Peyer's patch (tissue), 4 donors: Measurements from ENCODE around the gene PLCH2. TPM values are rescaled to one million over a fixed set of nuclear protein-coding genes. Genes with fewer than 3 reads are reported as not detected.
A peak's percentile ranks its signal among the peaks of the same experiment; 100 is the strongest.

Experiments used
- DNase-seq, 3 donors: peaks; one replicate each; pipeline ENCODE4 v3.0.0-alpha.2; 2017 to 2019
- H3K27ac ChIP-seq, 4 donors: fragments of 200-600 bp; sonication (generic); one replicate each; pipeline ENCODE4 v1.5.1; 2016 to 2019
- H3K27me3 ChIP-seq, 2 donors: fragments of 200-600 bp; sonication (generic); one replicate each; pipeline ENCODE4 v1.5.1; 2019
- H3K36me3 ChIP-seq, 3 donors: fragments of 200-600 bp; sonication (generic); one replicate each; pipeline ENCODE4 v1.5.1; 2016 to 2019
- H3K4me1 ChIP-seq, 4 donors: fragments of 200-600 bp; sonication (generic); one replicate each; pipeline ENCODE4 v1.5.1; 2016 to 2019
- H3K4me3 ChIP-seq, 4 donors: fragments of 200-600 bp; sonication (generic); 1 replicate in 3 of 4; 2 replicates in 1 of 4; pipeline ENCODE4 v1.5.1; 2016 to 2019; ENCODE audit warnings: mild to moderate bottlenecking in 1 of 4
- H3K9me3 ChIP-seq, 4 donors: fragments of 200-600 bp; sonication (generic); one replicate each; pipeline ENCODE4 v1.5.1; 2016 to 2019; ENCODE audit warnings: mild to moderate bottlenecking in 1 of 4
- POLR2A ChIP-seq, 2 donors: fragments of 450-650 bp; IDR thresholded peaks; one replicate each; pipeline ENCODE4 v1.5.1; 2017; ENCODE audit warnings: antibody characterized with exemption in 2 of 2, mild to moderate bottlenecking in 2 of 2, moderate library complexity in 2 of 2
- total RNA-seq, 4 donors: library from RNA; depleted of rRNA; stranded (reverse); fragments of >200 nt; gene quantifications; one replicate each; pipeline ENCODE4 v1.1.0, GENCODE V29; 2016
- TF ChIP-seq, protein P1 (sequence below), 6 experiments: fragments of 450-650 bp in 4 of 6; fragments of 200-600 bp in 2 of 6; sonication (generic) in 1 of 6; IDR thresholded peaks; one replicate each; pipeline ENCODE4 v1.5.1; 2017 to 2019; ENCODE audit warnings: antibody characterized with exemption in 6 of 6, mild to moderate bottlenecking in 3 of 6, moderate library complexity in 1 of 6

Gene PLCH2
- total RNA-seq, 4 donors from 2014 or later = 2.5 to 18.3 (median 7.8) TPM

DNA sequence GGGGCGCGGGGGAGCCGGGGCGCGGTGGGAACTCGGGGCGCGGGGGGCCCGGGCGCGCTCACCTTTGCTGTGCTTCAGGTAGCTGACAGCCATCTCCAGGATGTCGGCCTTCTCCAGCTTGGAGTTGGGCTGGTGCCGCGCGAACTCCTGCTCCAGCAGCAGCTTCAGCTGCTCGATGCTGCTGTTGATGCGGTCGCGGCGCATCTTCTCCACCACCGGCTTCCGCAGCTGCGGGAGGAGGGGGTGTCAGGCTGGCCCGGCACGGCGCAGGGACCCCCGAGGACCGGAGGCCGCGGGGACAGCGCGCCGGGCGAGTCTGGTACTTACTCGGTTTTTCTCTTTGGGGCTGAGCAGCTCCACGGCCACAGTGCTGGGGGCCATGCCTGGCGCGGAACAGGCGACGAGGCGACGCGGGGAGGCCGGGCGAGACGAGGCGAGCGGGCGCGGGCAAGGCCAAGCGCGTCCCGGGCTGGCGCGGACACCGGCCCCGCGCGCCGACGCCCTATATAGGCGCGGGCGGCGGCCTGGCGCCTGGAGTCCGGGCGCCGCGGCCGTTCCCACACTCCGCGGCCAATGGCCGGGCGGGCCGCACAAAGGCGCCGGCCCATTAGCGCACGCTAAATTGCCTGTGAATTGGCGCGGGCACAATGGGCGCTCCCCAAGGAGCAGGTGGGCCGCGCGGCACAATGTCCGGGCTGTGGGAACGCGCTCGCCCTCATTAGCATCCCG is 53.9 kb downstream of the PLCH2 start, which contains the start of gene HES5:
Gene HES5 (minus strand): TSS at position 480 of the 729 bp plus-strand sequence. CDS start 99 bp downstream, at position 381.
- Histone ChIP-seq H3K27me3 (peaks cover 0 to 17% of the 10 kb centered on the region in 2 donors), H3K4me1 (peaks cover 0 to 56% (median 29%) of the 10 kb centered on the region in 4 donors)
- DNase-seq = peak in 1 of 3 donors; percentile 73

DNA sequence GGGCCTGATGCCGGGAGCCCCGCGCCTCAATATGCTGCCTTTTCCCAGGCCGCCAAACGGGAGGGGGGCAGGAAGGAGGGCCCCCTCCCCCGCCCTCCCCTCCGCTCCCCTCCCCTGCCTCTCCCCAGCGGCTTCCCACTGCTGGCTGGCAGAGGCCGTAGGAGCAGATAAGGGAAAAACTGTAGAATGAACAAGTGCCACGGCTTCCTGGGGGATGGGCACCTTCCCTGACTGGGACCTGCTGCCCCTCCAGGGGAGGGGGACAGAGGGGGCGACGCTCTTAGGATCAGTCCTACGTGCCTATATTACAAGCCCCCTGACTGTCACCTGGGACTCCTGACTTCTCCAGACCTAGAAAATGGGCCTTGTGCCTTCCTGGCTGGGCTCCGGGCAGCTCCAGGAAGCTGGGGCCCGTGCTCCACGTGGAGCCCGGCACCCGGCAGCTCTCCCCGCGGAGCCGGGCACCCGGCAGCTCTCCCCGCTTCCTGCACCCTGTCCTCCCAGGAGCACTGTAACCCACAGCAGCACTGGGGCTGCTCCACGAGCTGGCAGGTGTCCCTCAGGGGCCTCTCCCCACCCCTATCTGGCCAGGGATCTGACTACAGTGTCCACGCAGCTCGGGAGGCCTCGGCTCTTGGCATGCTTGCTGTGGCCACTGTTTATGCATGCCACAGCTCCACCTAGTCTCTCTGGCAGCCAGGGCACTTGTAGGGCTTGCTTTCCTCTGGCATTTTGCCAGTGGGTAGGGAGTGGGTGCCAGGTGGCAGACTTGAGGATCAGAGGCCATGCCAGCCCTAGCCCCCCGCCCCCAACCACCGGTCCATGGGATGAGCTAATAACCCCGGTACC is 54.6 kb downstream of the PLCH2 start:
- Histone ChIP-seq H3K4me3 (peak overlapping the region; percentile 7 to 54 (median 48)), H3K36me3 (no peaks in the 10 kb centered on the region), H3K27ac (no peak overlapping the region), H3K4me1 (peaks cover 0 to 54% (median 22%) of the 10 kb centered on the region in 4 donors), H3K27me3 (peaks cover 0 to 17% of the 10 kb centered on the region in 2 donors), H3K9me3 (no peaks in the 10 kb centered on the region)
- no peak for DNase-seq
- TF ChIP-seq, protein P1, sequence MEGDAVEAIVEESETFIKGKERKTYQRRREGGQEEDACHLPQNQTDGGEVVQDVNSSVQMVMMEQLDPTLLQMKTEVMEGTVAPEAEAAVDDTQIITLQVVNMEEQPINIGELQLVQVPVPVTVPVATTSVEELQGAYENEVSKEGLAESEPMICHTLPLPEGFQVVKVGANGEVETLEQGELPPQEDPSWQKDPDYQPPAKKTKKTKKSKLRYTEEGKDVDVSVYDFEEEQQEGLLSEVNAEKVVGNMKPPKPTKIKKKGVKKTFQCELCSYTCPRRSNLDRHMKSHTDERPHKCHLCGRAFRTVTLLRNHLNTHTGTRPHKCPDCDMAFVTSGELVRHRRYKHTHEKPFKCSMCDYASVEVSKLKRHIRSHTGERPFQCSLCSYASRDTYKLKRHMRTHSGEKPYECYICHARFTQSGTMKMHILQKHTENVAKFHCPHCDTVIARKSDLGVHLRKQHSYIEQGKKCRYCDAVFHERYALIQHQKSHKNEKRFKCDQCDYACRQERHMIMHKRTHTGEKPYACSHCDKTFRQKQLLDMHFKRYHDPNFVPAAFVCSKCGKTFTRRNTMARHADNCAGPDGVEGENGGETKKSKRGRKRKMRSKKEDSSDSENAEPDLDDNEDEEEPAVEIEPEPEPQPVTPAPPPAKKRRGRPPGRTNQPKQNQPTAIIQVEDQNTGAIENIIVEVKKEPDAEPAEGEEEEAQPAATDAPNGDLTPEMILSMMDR (IDR thresholded peaks at IDR 0.05) = no peak
- no peak for TF ChIP-seq POLR2A (IDR thresholded peaks at IDR 0.05)

More for the DNA sequence above, 53.9 kb downstream of the PLCH2 start, which contains the start of gene HES5:
- Histone ChIP-seq H3K9me3 (no peaks in the 10 kb centered on the region), H3K36me3 (no peaks in the 10 kb centered on the region), H3K4me3 (peak within 1 kb of the TSS; percentile 18 to 54 (median 48)), H3K27ac (peak within 1 kb of the TSS in 1 of 4 donors; percentile 31)
- TF ChIP-seq, protein P1 (IDR thresholded peaks at IDR 0.05) = no peak
- TF ChIP-seq POLR2A (IDR thresholded peaks at IDR 0.05) = peak in 1 of 2 donors; percentile 15

DNA sequence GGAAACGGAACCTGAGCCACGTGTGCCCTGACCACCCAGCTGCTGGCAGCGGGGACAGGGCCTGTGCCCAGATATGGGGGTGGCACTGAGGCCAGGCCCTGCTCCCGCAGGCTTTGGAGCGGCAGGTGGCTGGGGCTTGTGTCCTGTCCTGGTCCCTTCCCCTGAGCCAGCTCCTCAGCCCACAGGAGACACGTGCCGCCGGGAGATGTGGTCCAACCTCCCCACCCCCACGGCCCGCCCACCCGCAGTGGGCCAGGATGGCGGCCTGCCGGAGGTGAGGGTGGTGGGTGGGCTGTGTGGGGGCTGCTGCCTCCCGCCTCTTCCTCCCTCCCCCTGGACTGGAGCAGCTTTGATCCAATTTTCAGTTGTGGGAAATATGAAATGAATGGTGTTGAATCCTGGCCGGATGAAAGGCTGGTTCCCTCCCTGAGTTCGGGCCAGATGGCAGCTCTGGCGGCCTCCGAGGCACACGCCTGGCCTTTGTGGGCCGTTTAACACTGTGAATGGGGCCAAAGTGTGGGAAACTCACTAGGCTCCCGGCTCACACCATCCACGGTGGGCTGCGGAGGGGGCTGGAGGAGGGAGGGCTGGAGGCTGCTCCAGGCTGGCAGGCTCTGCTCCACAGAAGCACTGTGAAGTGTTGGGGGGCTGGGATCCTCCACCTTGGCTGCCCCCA is 56.5 kb downstream of the PLCH2 start:
- H3K27ac ChIP-seq = no peak overlapping the region
- DNase-seq = no peak
- no peak overlapping the region for H3K4me3 ChIP-seq
- peaks cover 0 to 44% (median 16%) of the 10 kb centered on the region in 4 donors for H3K4me1 ChIP-seq
- TF ChIP-seq, protein P1 (IDR thresholded peaks at IDR 0.05) = no peak
- TF ChIP-seq POLR2A (IDR thresholded peaks at IDR 0.05) = no peak
- peaks cover 0 to 17% of the 10 kb centered on the region in 2 donors for H3K27me3 ChIP-seq
- no peaks in the 10 kb centered on the region for H3K36me3 ChIP-seq
- no peaks in the 10 kb centered on the region for H3K9me3 ChIP-seq

DNA sequence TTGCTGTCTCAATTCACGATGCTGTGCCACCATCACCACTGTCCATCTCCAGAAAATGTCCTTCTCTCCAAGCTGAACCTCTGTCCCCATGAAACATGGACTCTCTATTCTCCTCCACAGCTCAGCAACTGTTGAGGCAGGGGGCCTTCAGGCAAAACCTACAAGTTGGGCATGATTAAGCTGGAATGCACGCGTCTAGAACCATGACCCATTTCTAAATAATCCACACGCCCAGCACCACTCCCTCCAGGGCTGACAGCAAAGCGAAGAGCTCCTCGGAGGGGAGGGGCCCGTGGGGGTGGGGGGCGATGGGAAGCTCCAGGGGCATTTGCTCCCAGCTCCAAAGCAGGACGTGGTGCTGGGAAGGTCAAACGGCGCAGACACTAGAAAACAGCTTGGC is 57.3 kb downstream of the PLCH2 start:
- Histone ChIP-seq H3K36me3 (no peaks in the 10 kb centered on the region), H3K4me3 (no peak overlapping the region), H3K27me3 (peaks cover 0 to 17% of the 10 kb centered on the region in 2 donors), H3K4me1 (peaks cover 0 to 41% (median 16%) of the 10 kb centered on the region in 4 donors), H3K27ac (no peak overlapping the region), H3K9me3 (no peaks in the 10 kb centered on the region)
- no peak for DNase-seq
- TF ChIP-seq, protein P1 (IDR thresholded peaks at IDR 0.05) = no peak
- TF ChIP-seq POLR2A (IDR thresholded peaks at IDR 0.05) = no peak

DNA sequence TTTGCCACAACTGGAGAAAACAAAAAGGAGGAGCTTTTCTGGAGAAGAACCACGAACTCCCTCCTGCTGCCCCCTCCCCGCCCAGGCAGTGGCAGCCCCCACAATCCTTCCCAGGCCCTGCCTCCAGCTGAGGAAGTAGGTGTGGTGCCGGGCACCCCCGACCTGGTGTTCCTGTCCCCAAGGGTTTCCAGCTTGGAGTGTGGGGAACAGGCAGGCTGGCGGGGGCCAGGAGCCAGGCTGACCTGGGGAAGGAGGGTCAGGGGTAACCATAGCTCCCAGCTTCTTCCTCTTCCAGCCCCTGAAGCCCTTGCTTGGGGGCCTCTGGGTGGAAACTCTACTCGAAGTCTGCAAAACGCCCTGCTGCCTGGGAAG is 58.2 kb downstream of the PLCH2 start:
- no peak for DNase-seq
- Histone ChIP-seq H3K36me3 (no peaks in the 10 kb centered on the region), H3K27me3 (peaks cover 0 to 17% of the 10 kb centered on the region in 2 donors), H3K4me3 (no peak overlapping the region), H3K27ac (no peak overlapping the region), H3K9me3 (no peaks in the 10 kb centered on the region), H3K4me1 (peaks cover 0 to 33% (median 13%) of the 10 kb centered on the region in 4 donors)
- TF ChIP-seq POLR2A (IDR thresholded peaks at IDR 0.05) = no peak
- TF ChIP-seq, protein P1 (IDR thresholded peaks at IDR 0.05) = no peak
